ENCODE data around the gene LDB2. TPM values are rescaled to one million over a fixed set of nuclear protein-coding genes. Genes with fewer than 3 reads are reported as not detected.

The LDB2 gene
- total RNA-seq, 4 donors from 2014 or later, result 3.9 to 43.7 (median 7.8) TPM

DNA sequence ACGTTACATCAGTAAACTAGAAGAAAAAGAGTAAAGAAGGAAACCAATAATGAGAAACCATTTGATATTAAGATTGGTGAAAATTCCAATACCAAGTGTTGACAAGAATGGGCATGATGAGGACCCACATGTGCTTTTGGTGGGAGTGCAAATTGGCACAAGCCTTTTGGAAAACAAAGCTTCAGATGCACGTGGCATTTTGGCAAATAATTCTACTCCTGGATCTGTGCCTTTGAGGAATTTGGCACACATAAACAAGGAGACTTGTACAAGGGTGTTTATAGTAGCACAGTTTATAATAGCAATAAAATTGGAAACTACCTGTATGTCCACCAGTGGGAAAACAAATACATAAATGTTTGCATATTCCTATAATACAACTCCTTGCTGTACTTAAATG is 347.9 kb downstream of the LDB2 start:
- no peak overlapping the region for H3K4me3 ChIP-seq
- no peak for TF ChIP-seq POLR2A (IDR thresholded peaks at IDR 0.05)
- TF ChIP-seq, protein P1, sequence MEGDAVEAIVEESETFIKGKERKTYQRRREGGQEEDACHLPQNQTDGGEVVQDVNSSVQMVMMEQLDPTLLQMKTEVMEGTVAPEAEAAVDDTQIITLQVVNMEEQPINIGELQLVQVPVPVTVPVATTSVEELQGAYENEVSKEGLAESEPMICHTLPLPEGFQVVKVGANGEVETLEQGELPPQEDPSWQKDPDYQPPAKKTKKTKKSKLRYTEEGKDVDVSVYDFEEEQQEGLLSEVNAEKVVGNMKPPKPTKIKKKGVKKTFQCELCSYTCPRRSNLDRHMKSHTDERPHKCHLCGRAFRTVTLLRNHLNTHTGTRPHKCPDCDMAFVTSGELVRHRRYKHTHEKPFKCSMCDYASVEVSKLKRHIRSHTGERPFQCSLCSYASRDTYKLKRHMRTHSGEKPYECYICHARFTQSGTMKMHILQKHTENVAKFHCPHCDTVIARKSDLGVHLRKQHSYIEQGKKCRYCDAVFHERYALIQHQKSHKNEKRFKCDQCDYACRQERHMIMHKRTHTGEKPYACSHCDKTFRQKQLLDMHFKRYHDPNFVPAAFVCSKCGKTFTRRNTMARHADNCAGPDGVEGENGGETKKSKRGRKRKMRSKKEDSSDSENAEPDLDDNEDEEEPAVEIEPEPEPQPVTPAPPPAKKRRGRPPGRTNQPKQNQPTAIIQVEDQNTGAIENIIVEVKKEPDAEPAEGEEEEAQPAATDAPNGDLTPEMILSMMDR (IDR thresholded peaks at IDR 0.05), result no peak

DNA sequence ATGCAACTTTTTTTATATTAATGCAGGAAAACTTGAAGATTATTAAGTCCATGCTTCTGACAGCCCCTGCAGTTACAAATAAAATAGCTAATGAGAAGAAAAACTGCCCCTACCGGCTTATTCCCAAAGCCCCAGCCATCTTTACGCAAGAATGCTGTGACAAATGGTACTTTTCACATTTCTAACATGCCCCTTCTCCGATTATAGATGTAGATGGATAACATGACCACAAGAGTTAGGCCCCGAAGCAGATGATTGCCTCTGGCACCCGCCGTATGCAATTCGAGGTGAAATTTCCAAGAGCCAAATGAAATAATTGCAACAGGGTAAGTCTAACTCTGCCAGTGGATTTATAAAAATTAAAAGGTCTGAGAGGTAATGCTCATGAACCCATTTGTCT is 352.8 kb downstream of the LDB2 start:
- Histone ChIP-seq H3K4me1 (no peaks in the 10 kb centered on the region), H3K9me3 (no peaks in the 10 kb centered on the region), H3K27me3 (no peaks in the 10 kb centered on the region), H3K27ac (no peak overlapping the region), H3K36me3 (no peaks in the 10 kb centered on the region), H3K4me3 (no peak overlapping the region)
- DNase-seq, result no peak
- TF ChIP-seq POLR2A (IDR thresholded peaks at IDR 0.05), result no peak
- TF ChIP-seq, protein P1 (IDR thresholded peaks at IDR 0.05), result no peak

More for the DNA sequence above, 347.9 kb downstream of the LDB2 start:
- Histone ChIP-seq H3K36me3 (no peaks in the 10 kb centered on the region), H3K9me3 (no peaks in the 10 kb centered on the region), H3K27ac (no peak overlapping the region), H3K27me3 (no peaks in the 10 kb centered on the region), H3K4me1 (no peaks in the 10 kb centered on the region)
- DNase-seq, result no peak

DNA sequence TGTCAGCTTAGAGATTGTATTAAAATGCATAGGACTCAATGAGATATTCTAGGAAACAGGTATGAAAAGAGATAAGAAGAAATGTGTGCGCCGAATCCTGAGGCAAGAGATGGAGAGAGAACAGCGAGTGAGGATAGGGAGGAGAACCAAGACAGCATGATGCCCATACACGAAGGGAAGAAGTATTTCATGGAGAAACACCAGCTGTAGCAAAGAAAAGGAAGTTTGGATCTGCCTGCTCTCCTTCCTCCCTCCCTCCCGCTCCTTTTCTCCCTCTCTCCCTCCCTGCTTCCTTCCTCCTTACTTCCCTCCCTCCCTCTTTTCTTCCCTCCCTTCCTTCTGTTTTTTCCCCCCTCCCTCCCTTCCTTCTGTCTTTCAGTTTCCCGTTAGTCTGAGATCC is 353.6 kb downstream of the LDB2 start:
- Histone ChIP-seq H3K4me3 (no peak overlapping the region), H3K9me3 (no peaks in the 10 kb centered on the region), H3K27me3 (no peaks in the 10 kb centered on the region), H3K4me1 (no peaks in the 10 kb centered on the region), H3K36me3 (no peaks in the 10 kb centered on the region), H3K27ac (no peak overlapping the region)
- DNase-seq, result no peak
- TF ChIP-seq, protein P1 (IDR thresholded peaks at IDR 0.05), result no peak
- TF ChIP-seq POLR2A (IDR thresholded peaks at IDR 0.05), result no peak

DNA sequence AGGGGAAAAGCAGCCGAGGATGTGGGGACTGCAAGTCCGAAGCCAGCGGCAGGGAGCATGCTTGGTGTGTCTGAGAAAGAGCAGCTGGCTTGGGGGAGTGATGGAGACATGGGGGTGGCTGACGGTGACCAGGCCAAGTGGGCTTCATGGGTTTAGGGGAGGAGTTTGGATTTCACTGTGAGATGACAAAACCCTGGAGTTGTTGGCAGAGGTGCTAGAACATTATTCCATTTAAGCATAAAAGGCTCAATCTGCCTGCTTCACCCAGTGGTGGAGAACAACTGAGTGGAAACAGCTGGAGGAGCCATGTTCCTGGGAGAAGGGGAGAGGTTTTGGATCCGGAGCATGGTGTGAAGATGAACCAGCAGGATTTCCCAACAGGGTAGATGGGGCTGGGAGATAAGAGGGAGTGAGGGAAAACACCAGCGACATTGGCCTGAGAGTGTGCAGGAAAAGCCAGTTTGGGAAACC is 354.2 kb downstream of the LDB2 start:
- Histone ChIP-seq H3K36me3 (no peaks in the 10 kb centered on the region), H3K4me1 (no peaks in the 10 kb centered on the region), H3K27ac (no peak overlapping the region), H3K4me3 (no peak overlapping the region), H3K9me3 (no peaks in the 10 kb centered on the region), H3K27me3 (no peaks in the 10 kb centered on the region)
- no peak for DNase-seq
- TF ChIP-seq, protein P1 (IDR thresholded peaks at IDR 0.05), result no peak
- TF ChIP-seq POLR2A (IDR thresholded peaks at IDR 0.05), result no peak

DNA sequence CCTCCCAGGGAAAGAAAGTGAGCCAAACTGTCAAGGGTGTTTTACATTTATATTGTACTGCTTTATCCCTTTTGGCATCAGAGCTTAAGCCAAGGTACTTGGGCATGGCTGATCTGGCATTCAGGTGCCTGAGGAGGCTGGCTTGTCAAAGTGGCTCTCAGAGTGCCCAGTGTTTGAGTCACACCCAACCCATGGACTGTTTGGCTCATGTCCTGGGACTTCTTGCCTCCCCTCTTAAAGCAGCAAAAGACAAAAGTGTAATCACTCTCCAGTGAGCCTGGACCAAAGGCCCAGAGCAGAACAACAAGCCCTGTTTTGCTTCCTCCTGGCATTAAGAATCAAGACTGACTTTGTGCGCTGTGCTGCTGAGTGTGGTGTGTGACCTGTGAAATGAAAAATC is 360.5 kb downstream of the LDB2 start:
- Histone ChIP-seq H3K4me3 (no peak overlapping the region), H3K27me3 (no peaks in the 10 kb centered on the region), H3K9me3 (no peaks in the 10 kb centered on the region), H3K36me3 (no peaks in the 10 kb centered on the region), H3K4me1 (no peaks in the 10 kb centered on the region), H3K27ac (no peak overlapping the region)
- TF ChIP-seq POLR2A (IDR thresholded peaks at IDR 0.05), result no peak
- TF ChIP-seq, protein P1 (IDR thresholded peaks at IDR 0.05), result no peak
- no peak for DNase-seq
